HG03108 (cell line): Measurements from ENCODE around the gene EEF2KMT.
"Not testable (repeated sequence)": the region's sequence is repeated elsewhere in the genome, so short reads cannot be mapped to it uniquely, and the experiment has no call there.

ENCODE experiments used
- ATAC-seq: cut with Tn5 transposase; IDR thresholded peaks from one replicate; pipeline ENCODE4 v1.9.1; 2021; ENCODE audit warnings: moderate library complexity; ENCODE audit not compliant: unreplicated experiment

The EEF2KMT gene

GRCh38 chr16:5097470-5098220 lies at the start of gene EEF2KMT:
Gene EEF2KMT (minus strand): TSS chr16:5097795. CDS start chr16:5097739, 56 bp downstream.
- peak; percentile 95 for ATAC-seq

DNA sequence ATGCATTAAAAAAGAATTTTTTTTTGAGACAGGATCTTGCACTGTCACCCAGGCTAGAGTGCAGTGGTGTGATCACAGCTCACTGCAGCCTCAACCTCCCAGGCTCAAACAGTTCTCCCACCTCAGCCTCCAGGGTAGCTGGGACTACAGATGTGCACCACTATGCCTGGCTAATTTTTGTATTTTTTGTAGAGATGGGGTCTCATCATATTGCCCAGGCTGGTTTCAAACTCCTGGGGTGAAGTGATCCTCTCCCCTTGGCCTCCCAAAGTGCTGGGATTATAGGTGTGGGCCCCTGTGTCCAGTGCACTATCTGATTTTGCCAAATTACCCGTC lies 47.0 kb upstream of the EEF2KMT start:
- ATAC-seq, result not testable (repeated sequence)

GRCh38 chr16:5143761-5144620 lies 46.4 kb upstream of the EEF2KMT start:
- ATAC-seq, result no peak

GRCh38 chr16:5140151-5140550 lies 42.6 kb upstream of the EEF2KMT start:
- not testable (repeated sequence) for ATAC-seq

DNA sequence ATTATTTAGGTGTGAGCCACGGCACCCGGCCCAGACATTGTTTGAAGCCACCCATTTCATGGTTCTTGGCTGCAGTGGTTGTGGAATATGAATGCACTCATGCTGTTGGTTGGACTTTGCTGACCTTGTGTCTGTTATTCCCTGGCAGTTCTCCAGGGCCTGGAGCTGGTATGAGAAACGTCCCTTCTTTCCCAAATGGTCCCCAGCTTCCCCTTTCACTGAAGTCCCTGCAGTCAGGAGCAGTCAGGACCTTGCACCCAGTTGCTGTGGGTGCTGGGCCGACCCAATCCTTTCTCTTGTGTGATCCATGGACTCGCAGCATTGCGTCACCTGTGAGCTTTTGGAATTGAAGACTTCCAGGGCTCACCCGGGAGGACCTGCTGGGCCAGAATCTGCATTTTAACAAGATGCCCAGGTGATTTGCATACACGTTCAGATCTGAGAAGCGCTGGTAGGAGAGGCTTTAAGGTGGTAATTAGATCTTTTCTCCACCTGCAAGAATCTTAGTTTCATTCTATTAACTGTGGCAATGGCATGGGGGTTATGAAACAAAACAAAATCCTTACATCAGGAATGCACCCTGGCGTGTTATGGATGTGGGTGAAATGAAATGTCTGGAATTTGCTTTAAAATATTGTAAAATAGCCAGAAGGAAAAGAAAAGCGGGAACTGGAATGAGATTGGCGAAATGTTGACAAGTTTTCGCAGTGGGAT lies 37.3 kb upstream of the EEF2KMT start:
- ATAC-seq, result not testable (repeated sequence)

DNA sequence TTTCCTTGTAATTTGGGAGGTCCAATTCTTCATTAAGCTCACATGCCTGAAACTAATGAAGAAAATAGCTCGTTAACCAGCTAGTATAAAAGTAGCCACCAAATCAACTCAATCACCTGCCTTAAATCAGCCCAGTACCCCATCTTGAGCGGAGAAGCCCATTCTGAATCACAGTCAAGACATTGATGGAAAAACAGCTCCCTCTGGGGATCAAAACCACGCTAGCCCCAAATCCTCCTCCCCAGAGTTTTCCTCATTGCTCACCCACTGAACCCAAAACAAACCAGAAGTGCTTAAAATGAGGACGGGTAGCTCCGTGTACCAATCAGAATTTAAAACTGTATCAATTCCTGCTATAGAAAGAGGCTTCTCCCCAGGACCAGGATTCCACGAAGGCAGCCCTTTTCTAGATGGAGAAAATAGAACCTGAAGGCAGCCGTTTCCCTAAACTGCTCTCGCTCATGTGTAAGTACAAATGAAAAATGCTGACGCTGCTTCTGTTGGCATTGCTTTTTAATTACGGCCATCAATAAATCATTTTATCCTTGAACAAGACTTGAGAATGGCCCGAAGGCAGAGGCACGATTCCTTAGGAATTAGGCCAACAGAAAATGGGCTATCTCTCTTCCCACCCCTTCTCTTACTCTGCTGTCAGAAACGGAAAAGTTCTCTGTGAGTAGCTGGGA lies 35.5 kb upstream of the EEF2KMT start:
- not testable (repeated sequence) for ATAC-seq

- ATAC-seq, result not testable (repeated sequence)
These were observed 33.9 kb upstream of the EEF2KMT start for GRCh38 chr16:5131467-5132004.

DNA sequence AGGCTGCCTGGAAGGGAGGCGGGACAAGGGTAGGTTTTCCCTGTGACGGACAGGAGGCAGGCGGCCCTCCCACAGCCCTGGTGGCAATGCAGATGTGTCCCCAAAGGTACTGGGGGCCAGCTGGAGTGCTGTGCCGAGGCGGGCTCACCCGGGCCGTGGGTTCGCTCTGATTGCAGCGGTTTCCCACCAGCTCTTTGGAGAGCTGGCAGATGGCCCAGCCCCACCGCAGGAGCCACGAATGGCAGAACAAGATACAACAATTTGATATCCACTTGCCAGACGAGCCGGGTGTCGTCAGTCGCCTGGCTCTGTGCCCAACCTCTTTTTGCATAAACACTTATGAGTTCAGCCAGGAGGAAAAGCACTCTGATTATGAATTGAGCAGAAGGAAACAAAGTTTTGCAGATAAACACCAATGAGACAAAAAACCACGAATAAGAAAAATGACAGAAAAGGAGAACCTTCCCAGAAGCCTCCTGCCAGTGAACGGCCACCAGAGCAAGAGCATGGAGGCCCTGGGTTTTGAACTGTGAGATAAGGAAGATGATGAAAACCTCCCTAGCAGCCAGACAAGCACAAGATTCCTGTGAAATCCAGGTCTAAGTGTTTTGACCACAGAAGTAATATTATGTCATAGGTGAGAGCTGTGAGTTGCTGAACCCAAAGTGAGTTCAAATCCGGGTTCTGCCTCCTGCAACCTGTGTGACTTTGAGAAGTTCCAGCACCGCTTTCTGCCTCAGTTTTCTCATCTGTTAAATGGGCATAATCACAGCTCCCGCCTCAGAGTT lies 19.9 kb upstream of the EEF2KMT start:
- not testable (repeated sequence) for ATAC-seq

GRCh38 chr16:5116780-5117295 lies 19.2 kb upstream of the EEF2KMT start:
- not testable (repeated sequence) for ATAC-seq

DNA sequence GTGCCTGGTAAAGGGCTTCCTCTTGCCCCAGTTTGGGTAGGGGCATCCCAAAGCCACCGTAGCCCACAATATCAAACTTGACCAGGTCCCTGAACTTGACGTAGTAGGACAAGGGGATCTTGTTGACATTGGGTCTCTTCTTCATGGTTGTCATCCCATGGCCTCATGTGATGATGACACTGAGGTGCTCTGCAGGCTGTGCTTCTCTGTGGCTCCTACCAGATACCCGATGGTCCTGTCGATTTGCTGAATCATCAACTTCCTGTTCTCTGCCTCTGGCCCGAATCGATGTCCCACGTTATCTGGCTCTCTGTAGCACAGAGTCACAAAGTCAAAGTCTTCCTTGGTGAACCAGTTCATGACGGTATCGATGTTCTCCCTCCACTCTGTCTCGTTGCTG lies 13.3 kb upstream of the EEF2KMT start:
- ATAC-seq, result not testable (repeated sequence)

- ATAC-seq, result no peak
These were observed 11.0 kb upstream of the EEF2KMT start for GRCh38 chr16:5108505-5109158.

GRCh38 chr16:5105039-5105438 lies 7.4 kb upstream of the EEF2KMT start:
- not testable (repeated sequence) for ATAC-seq

DNA sequence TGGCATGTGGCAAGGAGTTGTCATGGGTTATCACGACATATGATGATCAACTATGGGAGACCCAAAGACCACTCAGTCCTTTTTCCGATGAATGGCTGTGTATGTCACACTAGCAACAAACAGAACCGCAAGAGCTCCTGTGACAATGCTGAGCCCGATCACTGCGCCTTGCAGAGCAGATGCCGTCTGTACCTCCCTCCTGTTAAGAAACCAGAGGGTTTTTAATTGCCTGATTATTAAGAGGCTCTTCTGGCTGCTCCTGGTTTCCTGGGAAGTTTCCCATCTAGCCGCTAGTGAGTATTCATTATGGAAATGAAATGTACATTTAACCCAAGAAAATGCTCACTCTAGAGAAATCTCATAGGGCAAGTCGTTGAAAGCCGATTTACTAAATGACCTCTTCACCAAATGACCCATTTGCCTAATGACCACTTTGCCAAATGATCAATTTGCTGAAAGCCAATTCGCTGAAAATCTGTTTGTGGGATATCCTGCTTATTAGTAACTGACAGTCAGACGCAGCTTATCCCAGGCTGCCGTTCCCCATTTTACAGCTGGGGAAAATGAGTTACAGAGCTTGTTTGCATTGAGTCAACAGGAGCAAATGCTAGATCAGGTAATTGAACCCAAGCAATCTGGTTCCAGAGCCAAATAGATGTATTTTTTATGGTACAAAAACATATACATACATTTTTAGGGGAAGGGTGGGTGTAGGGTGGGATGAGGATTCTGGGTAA lies 5.9 kb upstream of the EEF2KMT start:
- not testable (repeated sequence) for ATAC-seq

DNA sequence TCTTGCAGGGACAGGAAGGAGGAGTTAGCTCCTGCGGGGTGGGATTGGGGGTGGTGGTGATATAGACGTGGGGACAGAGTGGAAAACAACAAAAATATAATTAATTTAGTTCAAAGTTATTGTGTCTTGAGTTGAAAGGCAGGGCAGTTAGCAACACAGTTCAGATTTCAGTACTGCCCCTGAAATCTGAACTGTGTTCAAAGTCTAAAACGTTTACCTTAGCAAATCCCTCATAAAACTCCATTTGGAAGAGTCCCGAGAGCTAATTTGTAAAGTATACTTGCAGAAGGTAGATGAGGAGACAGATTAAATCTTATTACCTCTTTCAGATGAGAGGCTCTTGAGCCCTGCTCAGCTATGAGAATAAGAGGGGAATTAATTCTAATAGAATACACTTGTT lies 1.6 kb upstream of the EEF2KMT start:
- ATAC-seq, result not testable (repeated sequence)

DNA sequence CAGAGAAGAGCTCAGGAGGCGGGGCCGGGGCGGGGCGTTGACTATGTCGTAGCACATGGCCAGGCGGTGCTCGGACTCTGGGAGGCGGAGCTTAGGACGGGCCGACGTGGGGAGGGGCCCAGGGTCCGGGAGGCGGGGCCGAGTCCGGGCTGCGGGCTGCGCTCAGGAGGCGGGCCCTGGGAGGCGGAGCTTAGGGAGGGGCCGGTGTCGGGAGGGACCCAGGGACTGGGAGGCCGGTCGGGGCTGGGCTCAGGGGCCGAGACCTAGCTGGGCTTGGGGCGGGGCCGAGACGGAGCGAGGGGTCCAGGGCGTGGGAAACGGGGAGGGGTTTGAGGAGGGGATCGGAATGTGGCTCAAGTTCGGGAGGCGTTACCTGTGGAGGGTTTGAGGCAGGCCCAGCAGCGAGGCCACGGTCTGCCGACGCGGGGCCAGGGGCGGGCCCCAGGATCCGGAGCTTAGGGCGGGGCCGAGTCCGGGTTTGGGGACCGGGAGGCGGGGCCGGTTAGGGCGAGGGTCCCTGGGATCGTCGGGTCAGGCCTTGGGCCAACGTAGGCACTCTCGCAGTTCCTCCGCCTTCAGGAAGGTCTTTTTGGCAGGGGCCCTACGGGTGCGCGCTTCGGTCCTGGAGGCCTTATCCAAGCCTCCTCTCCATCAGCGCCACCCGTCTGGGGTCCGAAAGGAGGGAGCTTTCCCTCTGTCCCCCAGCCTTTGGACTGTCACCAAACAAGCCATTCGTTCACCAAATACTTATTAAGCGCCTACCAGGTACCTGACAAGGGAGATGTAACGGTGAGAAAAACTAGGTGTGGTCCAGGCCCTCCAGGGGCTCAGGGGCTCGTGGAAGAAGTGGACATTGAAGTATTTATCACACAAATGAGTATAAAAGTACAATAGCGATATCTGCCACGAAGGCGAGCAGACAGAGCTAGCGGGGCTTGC lies 895 bp upstream of the EEF2KMT start:
- ATAC-seq, result peak; percentile 55

DNA sequence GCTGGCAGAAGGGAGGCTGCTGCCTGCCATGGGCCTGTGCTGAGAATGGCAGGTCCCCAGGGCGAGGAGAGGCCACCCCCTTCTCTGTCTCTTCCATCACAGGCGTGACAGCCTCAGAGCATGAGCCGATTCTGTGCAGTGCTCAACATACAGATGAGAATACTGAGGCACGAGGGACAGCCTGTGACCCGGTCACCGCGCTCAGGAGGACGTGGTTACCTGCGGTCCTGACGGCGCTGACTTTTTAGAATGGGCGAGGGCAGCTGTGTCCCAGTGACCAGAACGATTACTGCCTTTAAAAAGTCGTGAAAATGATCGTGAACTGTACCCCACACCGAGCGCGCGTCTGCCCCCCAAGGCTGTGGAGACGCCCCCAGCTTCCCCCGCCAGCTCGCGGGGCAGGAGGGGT lies 530 bp downstream of the EEF2KMT start:
- ATAC-seq, result not testable (repeated sequence)

- not testable (repeated sequence) for ATAC-seq
These were observed 1.0 kb downstream of the EEF2KMT start for GRCh38 chr16:5096437-5097060.
